Measurements from ENCODE around the gene MFSD1.

DNA sequence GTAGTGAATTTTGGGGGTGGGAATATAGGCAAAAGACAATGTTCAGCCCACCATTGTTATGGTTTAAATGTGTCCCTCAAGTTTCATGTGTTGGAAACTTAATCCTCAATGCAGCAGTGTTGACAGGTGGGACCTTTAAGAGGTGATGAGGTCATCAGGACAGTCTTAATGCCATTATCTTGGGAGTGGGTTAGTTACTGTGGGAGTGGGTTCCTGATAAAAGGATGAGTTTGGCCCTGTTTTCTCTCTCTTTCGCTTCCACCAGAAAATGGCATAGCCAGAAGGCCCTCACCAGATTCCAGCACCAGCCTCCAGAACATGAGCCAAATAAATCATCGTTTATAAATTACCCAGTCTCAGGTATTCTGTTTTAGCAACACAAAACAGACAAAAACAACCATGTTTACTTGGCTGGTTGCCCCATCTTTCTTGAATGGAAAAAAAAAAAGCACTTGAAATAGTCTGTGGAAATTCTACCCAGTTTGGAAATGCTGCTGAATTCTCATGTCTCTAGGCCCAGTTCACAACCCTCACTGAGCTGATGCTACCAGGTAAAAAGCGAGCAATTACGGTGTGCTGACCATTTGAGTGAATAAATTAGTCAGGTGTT is 31.0 kb upstream of the MFSD1 start:
- TF ChIP-seq, protein P1, sequence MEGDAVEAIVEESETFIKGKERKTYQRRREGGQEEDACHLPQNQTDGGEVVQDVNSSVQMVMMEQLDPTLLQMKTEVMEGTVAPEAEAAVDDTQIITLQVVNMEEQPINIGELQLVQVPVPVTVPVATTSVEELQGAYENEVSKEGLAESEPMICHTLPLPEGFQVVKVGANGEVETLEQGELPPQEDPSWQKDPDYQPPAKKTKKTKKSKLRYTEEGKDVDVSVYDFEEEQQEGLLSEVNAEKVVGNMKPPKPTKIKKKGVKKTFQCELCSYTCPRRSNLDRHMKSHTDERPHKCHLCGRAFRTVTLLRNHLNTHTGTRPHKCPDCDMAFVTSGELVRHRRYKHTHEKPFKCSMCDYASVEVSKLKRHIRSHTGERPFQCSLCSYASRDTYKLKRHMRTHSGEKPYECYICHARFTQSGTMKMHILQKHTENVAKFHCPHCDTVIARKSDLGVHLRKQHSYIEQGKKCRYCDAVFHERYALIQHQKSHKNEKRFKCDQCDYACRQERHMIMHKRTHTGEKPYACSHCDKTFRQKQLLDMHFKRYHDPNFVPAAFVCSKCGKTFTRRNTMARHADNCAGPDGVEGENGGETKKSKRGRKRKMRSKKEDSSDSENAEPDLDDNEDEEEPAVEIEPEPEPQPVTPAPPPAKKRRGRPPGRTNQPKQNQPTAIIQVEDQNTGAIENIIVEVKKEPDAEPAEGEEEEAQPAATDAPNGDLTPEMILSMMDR (IDR thresholded peaks at IDR 0.05 in 4 of 5, conservative IDR thresholded peaks at IDR 0.05 in 1 of 5) = no peak
- no peak for TF ChIP-seq POLR2A (IDR thresholded peaks at IDR 0.05)
